Measurements from ENCODE around the gene LETM1.
A peak's percentile ranks its signal among the peaks of the same experiment; 100 is the strongest.

The LETM1 gene

GRCh38 chr4:1864076-1865008 is 8.4 kb upstream of the LETM1 start:
- Mint-ChIP-seq H3K27me3 (no peaks in the 10 kb centered on the region), H3K4me1 (peaks cover 19% of the 10 kb centered on the region), H3K27ac (no peak overlapping the region), H3K36me3 (no peaks in the 10 kb centered on the region), H3K9me3 (no peaks in the 10 kb centered on the region), H3K4me3 (no peak overlapping the region)

- no peak overlapping the region for H3K27ac Mint-ChIP-seq
These were observed 7.5 kb upstream of the LETM1 start for GRCh38 chr4:1863297-1864033.

GRCh38 chr4:1862961-1863296 is 7.0 kb upstream of the LETM1 start:
- H3K36me3 Mint-ChIP-seq, result no peaks in the 10 kb centered on the region
- H3K27ac Mint-ChIP-seq, result peak overlapping the region; percentile 74
- H3K4me1 Mint-ChIP-seq, result peaks cover 19% of the 10 kb centered on the region
- peak overlapping the region; percentile 59 for H3K4me3 Mint-ChIP-seq
- no peaks in the 10 kb centered on the region for H3K27me3 Mint-ChIP-seq
- no peaks in the 10 kb centered on the region for H3K9me3 Mint-ChIP-seq

More at GRCh38 chr4:1863297-1864033, 7.5 kb upstream of the LETM1 start:
- H3K4me3 Mint-ChIP-seq, result no peak overlapping the region
- H3K36me3 Mint-ChIP-seq, result no peaks in the 10 kb centered on the region
- no peaks in the 10 kb centered on the region for H3K9me3 Mint-ChIP-seq
- peaks cover 19% of the 10 kb centered on the region for H3K4me1 Mint-ChIP-seq
- no peaks in the 10 kb centered on the region for H3K27me3 Mint-ChIP-seq

GRCh38 chr4:1862055-1862911 is 6.3 kb upstream of the LETM1 start:
- Mint-ChIP-seq H3K27me3 (no peaks in the 10 kb centered on the region), H3K9me3 (no peaks in the 10 kb centered on the region), H3K36me3 (no peaks in the 10 kb centered on the region), H3K4me3 (peak overlapping the region; percentile 82), H3K4me1 (peaks cover 23% of the 10 kb centered on the region), H3K27ac (peak overlapping the region; percentile 74)

GRCh38 chr4:1859389-1859753 is 3.4 kb upstream of the LETM1 start:
- Mint-ChIP-seq H3K36me3 (no peaks in the 10 kb centered on the region), H3K4me1 (peaks cover 30% of the 10 kb centered on the region), H3K27ac (no peak overlapping the region), H3K9me3 (no peaks in the 10 kb centered on the region), H3K4me3 (peak overlapping the region; percentile 9), H3K27me3 (no peaks in the 10 kb centered on the region)

GRCh38 chr4:1857931-1858330 is 2.0 kb upstream of the LETM1 start:
- peaks cover 2% of the 10 kb centered on the region for H3K36me3 Mint-ChIP-seq
- H3K4me3 Mint-ChIP-seq, result no peak overlapping the region
- H3K4me1 Mint-ChIP-seq, result peaks cover 31% of the 10 kb centered on the region
- H3K9me3 Mint-ChIP-seq, result no peaks in the 10 kb centered on the region
- no peak overlapping the region for H3K27ac Mint-ChIP-seq
- no peaks in the 10 kb centered on the region for H3K27me3 Mint-ChIP-seq

GRCh38 chr4:1856943-1857699 is 1.2 kb upstream of the LETM1 start:
- peak overlapping the region; percentile 62 for H3K27ac Mint-ChIP-seq
- no peaks in the 10 kb centered on the region for H3K9me3 Mint-ChIP-seq
- peaks cover 34% of the 10 kb centered on the region for H3K4me1 Mint-ChIP-seq
- H3K27me3 Mint-ChIP-seq, result no peaks in the 10 kb centered on the region
- H3K36me3 Mint-ChIP-seq, result peaks cover 5% of the 10 kb centered on the region
- peak overlapping the region; percentile 85 for H3K4me3 Mint-ChIP-seq

GRCh38 chr4:1855333-1856070 is 454 bp downstream of the LETM1 start:
- Mint-ChIP-seq H3K4me1 (peaks cover 41% of the 10 kb centered on the region), H3K27me3 (no peaks in the 10 kb centered on the region), H3K36me3 (peaks cover 5% of the 10 kb centered on the region), H3K27ac (peak overlapping the region; percentile 82), H3K4me3 (peak overlapping the region; percentile 88), H3K9me3 (no peaks in the 10 kb centered on the region)

GRCh38 chr4:1854752-1855151 is 1.2 kb downstream of the LETM1 start:
- H3K4me1 Mint-ChIP-seq, result peaks cover 45% of the 10 kb centered on the region
- H3K9me3 Mint-ChIP-seq, result no peaks in the 10 kb centered on the region
- peak overlapping the region; percentile 88 for H3K4me3 Mint-ChIP-seq
- H3K27me3 Mint-ChIP-seq, result no peaks in the 10 kb centered on the region
- peak overlapping the region; percentile 82 for H3K27ac Mint-ChIP-seq
- H3K36me3 Mint-ChIP-seq, result peaks cover 5% of the 10 kb centered on the region

GRCh38 chr4:1852904-1853623 is 2.9 kb downstream of the LETM1 start:
- Mint-ChIP-seq H3K36me3 (peaks cover 5% of the 10 kb centered on the region), H3K4me3 (peak overlapping the region; percentile 64), H3K4me1 (peaks cover 45% of the 10 kb centered on the region), H3K27me3 (no peaks in the 10 kb centered on the region), H3K9me3 (no peaks in the 10 kb centered on the region), H3K27ac (peak overlapping the region; percentile 19)

GRCh38 chr4:1851575-1852410 is 4.2 kb downstream of the LETM1 start:
- Mint-ChIP-seq H3K27ac (peak overlapping the region; percentile 46), H3K4me3 (no peak overlapping the region), H3K9me3 (no peaks in the 10 kb centered on the region), H3K36me3 (peaks cover 6% of the 10 kb centered on the region), H3K4me1 (peaks cover 37% of the 10 kb centered on the region), H3K27me3 (no peaks in the 10 kb centered on the region)

GRCh38 chr4:1851160-1851559 is 4.8 kb downstream of the LETM1 start:
- H3K36me3 Mint-ChIP-seq, result peaks cover 8% of the 10 kb centered on the region
- no peaks in the 10 kb centered on the region for H3K9me3 Mint-ChIP-seq
- peaks cover 37% of the 10 kb centered on the region for H3K4me1 Mint-ChIP-seq
- H3K27ac Mint-ChIP-seq, result no peak overlapping the region
- H3K27me3 Mint-ChIP-seq, result no peaks in the 10 kb centered on the region
- no peak overlapping the region for H3K4me3 Mint-ChIP-seq

- Mint-ChIP-seq H3K36me3 (peaks cover 8% of the 10 kb centered on the region), H3K27ac (no peak overlapping the region), H3K4me3 (no peak overlapping the region), H3K9me3 (no peaks in the 10 kb centered on the region), H3K27me3 (no peaks in the 10 kb centered on the region), H3K4me1 (peaks cover 37% of the 10 kb centered on the region)
These were observed 5.7 kb downstream of the LETM1 start for GRCh38 chr4:1850276-1850675.

Data from activated naive CD4-positive, alpha-beta T cell treated with anti-CD3 and anti-CD28 coated beads, Interleukin-2, amount 50 U/mL, for 24 hours (primary cell).